Measurements from ENCODE around the gene WIZ.
"Not testable (repeated sequence)": the region's sequence is repeated elsewhere in the genome, so short reads cannot be mapped to it uniquely, and the experiment has no call there.

WIZ gene

GRCh38 chr19:15449620-15450527 is at the start of gene WIZ:
Gene WIZ (minus strand): TSS chr19:15449956. CDS start chr19:15448307, 1,649 bp downstream.
- no peak for DNase-seq (ENCODE audit: low read depth, low spot score)

GRCh38 chr19:15498910-15499309 is 49.2 kb upstream of the WIZ start:
- no peak for DNase-seq (ENCODE audit: low read depth, low spot score)

- DNase-seq (ENCODE audit: low read depth, low spot score) = no peak
Observed at GRCh38 chr19:15498156-15498858, 48.6 kb upstream of the WIZ start.

GRCh38 chr19:15495151-15495550 is 45.4 kb upstream of the WIZ start:
- DNase-seq (ENCODE audit: low read depth, low spot score) = no peak

GRCh38 chr19:15488489-15489226 is 38.9 kb upstream of the WIZ start:
- DNase-seq (ENCODE audit: low read depth, low spot score) = no peak

GRCh38 chr19:15487038-15487437 is 37.3 kb upstream of the WIZ start:
- DNase-seq (ENCODE audit: low read depth, low spot score) = no peak

GRCh38 chr19:15485768-15486167 is 36.0 kb upstream of the WIZ start:
- not testable (repeated sequence) for DNase-seq (ENCODE audit: low read depth, low spot score)

GRCh38 chr19:15480996-15481395 is 31.2 kb upstream of the WIZ start:
- DNase-seq (ENCODE audit: low read depth, low spot score) = not testable (repeated sequence)

GRCh38 chr19:15479391-15480345 is 29.9 kb upstream of the WIZ start, which contains the start of gene PGLYRP2:
Gene PGLYRP2 (minus strand): TSS chr19:15479501. CDS start chr19:15479371, 130 bp downstream.
- no peak for DNase-seq (ENCODE audit: low read depth, low spot score)

GRCh38 chr19:15476325-15476724 is 26.6 kb upstream of the WIZ start:
- no peak for DNase-seq (ENCODE audit: low read depth, low spot score)

- no peak for DNase-seq (ENCODE audit: low read depth, low spot score)
Observed at GRCh38 chr19:15475611-15476010, 25.9 kb upstream of the WIZ start.

GRCh38 chr19:15475169-15475568 is 25.4 kb upstream of the WIZ start:
- no peak for DNase-seq (ENCODE audit: low read depth, low spot score)

- DNase-seq (ENCODE audit: low read depth, low spot score) = not testable (repeated sequence)
Observed at GRCh38 chr19:15473821-15474220, 24.1 kb upstream of the WIZ start.

GRCh38 chr19:15471639-15472101 is 21.9 kb upstream of the WIZ start:
- DNase-seq (ENCODE audit: low read depth, low spot score) = no peak

GRCh38 chr19:15469513-15470297 is 19.9 kb upstream of the WIZ start:
- no peak for DNase-seq (ENCODE audit: low read depth, low spot score)

GRCh38 chr19:15468675-15469512 is 19.1 kb upstream of the WIZ start:
- no peak for DNase-seq (ENCODE audit: low read depth, low spot score)

- no peak for DNase-seq (ENCODE audit: low read depth, low spot score)
Observed at GRCh38 chr19:15467734-15468214, 18.0 kb upstream of the WIZ start.

- no peak for DNase-seq (ENCODE audit: low read depth, low spot score)
Observed at GRCh38 chr19:15466851-15467733, 17.3 kb upstream of the WIZ start.

Data from iPS DF 19.7 (cell line).